Left ventricle myocardium inferior (tissue), 1 donor: ENCODE measurements around the gene NFASC. TPM values are rescaled to one million over a fixed set of nuclear protein-coding genes. Genes with fewer than 3 reads are reported as not detected.

Experiments
- DNase-seq: peaks from one replicate; pipeline ENCODE4 v3.0.0-alpha.2; 2020
- H3K27ac ChIP-seq: fragments of 200-600 bp; replicated peaks from 2 replicates; pipeline ENCODE4 v1.8.0; 2021
- H3K27me3 ChIP-seq: fragments of 200-600 bp; 2 replicates; pipeline ENCODE4 v1.8.0; 2021; ENCODE audit warnings: low read depth
- H3K36me3 ChIP-seq: fragments of 200-600 bp; 2 replicates; pipeline ENCODE4 v1.8.0; 2021
- H3K4me1 ChIP-seq: fragments of 200-600 bp; 2 replicates; pipeline ENCODE4 v1.8.0; 2021
- H3K4me3 ChIP-seq: fragments of 200-600 bp; 2 replicates; pipeline ENCODE4 v1.8.0; 2021; ENCODE audit warnings: mild to moderate bottlenecking, moderate library complexity
- H3K9me3 ChIP-seq: fragments of 200-600 bp; replicated peaks from 2 replicates; pipeline ENCODE4 v1.8.0; 2021
- intact Hi-C: fragments of 100-400 bp; cut with micrococcal nuclease; formaldehyde crosslinking; loops from one replicate; pipeline ENCODE4 v1.11.0; 2022
- total RNA-seq: library from RNA; stranded (reverse); fragmentation: NEBNext Ultra II Directional; extraction: Animal tissue kit (Norgen Biotek cat#: 25700); gene quantifications from one replicate; pipeline ENCODE4 v1.2.1, GENCODE V29; 2021
- TF ChIP-seq, protein P1 (sequence below): fragments of 200-600 bp; IDR thresholded peaks from 2 replicates; pipeline ENCODE4 v1.8.0; 2021; ENCODE audit warnings: antibody characterized with exemption, mild to moderate bottlenecking, borderline replicate concordance
- donor health status: DM: no; HTN: yes; CAD: no; lungs with severe emphysema.

NFASC gene
- total RNA-seq, 1 donor from 2014 or later = 8.2 TPM

DNA sequence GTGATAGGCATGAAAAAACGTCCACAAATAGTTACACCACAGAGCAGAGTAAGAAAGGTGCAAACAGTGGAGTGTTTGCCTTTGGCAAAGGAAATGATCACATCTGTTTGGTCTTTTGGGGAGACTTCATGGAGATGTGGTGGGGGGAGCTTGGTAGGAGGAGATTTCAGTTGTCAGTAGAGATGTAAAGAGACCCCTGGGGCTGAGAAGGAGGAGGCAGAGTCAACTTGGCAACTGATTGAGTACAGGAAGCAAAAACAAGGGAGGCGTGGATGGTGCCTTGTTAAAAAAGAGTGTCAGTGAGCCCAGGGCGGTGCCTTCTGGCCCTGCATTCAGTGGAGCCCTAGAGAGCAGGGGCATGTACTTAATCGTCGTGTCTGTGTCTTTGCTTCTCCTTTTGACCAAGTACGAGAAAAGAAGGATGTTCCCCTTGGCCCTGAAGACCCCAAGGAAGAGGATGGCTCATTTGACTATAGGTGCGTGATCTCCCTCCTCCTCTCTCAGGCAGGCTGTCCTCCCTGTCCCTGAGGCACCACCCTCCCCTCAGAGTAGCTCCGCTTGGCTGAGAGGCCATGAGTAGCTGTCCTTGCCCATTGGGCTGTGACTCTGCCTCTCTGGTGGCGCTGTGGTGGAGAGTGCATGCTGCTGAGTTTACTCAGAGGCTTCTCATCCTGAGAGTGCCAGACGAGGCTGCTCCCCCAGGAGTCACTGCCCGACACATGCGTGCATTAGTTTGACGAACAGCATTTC lies 141.9 kb downstream of the NFASC start:
- Histone ChIP-seq H3K9me3 (no peaks in the 10 kb centered on the region), H3K36me3 (no peaks in the 10 kb centered on the region), H3K27ac (no peak overlapping the region), H3K27me3 (peaks cover 15% of the 10 kb centered on the region), H3K4me3 (no peak overlapping the region), H3K4me1 (peaks cover 12% of the 10 kb centered on the region)
- intact Hi-C loops = no loop called here
- DNase-seq = no peak
- TF ChIP-seq, protein P1, sequence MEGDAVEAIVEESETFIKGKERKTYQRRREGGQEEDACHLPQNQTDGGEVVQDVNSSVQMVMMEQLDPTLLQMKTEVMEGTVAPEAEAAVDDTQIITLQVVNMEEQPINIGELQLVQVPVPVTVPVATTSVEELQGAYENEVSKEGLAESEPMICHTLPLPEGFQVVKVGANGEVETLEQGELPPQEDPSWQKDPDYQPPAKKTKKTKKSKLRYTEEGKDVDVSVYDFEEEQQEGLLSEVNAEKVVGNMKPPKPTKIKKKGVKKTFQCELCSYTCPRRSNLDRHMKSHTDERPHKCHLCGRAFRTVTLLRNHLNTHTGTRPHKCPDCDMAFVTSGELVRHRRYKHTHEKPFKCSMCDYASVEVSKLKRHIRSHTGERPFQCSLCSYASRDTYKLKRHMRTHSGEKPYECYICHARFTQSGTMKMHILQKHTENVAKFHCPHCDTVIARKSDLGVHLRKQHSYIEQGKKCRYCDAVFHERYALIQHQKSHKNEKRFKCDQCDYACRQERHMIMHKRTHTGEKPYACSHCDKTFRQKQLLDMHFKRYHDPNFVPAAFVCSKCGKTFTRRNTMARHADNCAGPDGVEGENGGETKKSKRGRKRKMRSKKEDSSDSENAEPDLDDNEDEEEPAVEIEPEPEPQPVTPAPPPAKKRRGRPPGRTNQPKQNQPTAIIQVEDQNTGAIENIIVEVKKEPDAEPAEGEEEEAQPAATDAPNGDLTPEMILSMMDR = no peak

DNA sequence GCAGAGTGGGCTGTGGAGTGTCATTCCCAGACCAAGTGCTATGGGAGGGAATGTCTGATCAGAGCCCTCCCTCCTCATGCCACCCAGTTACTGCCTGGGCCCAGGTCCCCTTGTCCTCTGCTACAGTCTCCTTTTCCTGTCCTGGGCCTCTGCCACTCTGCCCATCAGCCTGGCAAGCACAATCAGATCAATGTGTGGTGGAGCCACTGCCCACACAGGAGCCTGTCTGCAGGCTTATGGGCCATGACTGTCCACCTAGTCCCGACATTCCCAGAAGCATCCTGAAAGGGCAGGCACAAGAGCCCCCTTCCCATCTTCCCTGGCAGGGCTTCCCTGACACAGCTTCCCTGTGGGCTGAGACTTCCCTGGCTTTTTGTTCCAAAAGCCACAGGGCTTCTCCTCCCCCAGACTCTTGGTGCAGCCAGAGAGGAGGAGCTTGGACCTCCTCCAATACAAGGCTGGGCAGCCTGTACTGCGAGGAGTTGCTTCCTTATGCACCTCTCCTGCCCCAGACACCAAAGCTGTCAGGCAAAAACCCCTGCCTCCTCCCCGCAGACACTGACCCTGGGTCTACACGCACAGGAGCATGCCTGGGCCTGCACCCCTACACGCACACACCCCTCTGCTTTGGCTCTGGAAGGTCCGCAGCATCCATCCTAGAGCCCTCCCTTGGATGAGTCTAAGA lies 143.2 kb downstream of the NFASC start:
- peak; percentile 35 for DNase-seq
- intact Hi-C loops = no loop called here
- Histone ChIP-seq H3K4me1 (peaks cover 12% of the 10 kb centered on the region), H3K27me3 (peaks cover 25% of the 10 kb centered on the region), H3K4me3 (no peak overlapping the region), H3K27ac (no peak overlapping the region), H3K9me3 (no peaks in the 10 kb centered on the region), H3K36me3 (no peaks in the 10 kb centered on the region)
- TF ChIP-seq, protein P1 = no peak

- Histone ChIP-seq H3K36me3 (no peaks in the 10 kb centered on the region), H3K4me3 (no peak overlapping the region), H3K4me1 (peaks cover 12% of the 10 kb centered on the region), H3K9me3 (no peaks in the 10 kb centered on the region), H3K27me3 (peaks cover 35% of the 10 kb centered on the region), H3K27ac (no peak overlapping the region)
- no peak for DNase-seq
- intact Hi-C loops = no loop called here
- TF ChIP-seq, protein P1 = no peak
These were observed 144.1 kb downstream of the NFASC start for GRCh38 chr1:205014783-205015182.

GRCh38 chr1:205015241-205015640 lies 144.6 kb downstream of the NFASC start:
- peaks cover 12% of the 10 kb centered on the region for H3K4me1 ChIP-seq
- intact Hi-C loops = no loop called here
- DNase-seq = no peak
- TF ChIP-seq, protein P1 = no peak
- H3K9me3 ChIP-seq = no peaks in the 10 kb centered on the region
- H3K4me3 ChIP-seq = no peak overlapping the region
- no peak overlapping the region for H3K27ac ChIP-seq
- H3K36me3 ChIP-seq = no peaks in the 10 kb centered on the region
- peaks cover 39% of the 10 kb centered on the region for H3K27me3 ChIP-seq

GRCh38 chr1:205016075-205016474 lies 145.4 kb downstream of the NFASC start:
- TF ChIP-seq, protein P1 = no peak
- DNase-seq = no peak
- Histone ChIP-seq H3K27me3 (peaks cover 48% of the 10 kb centered on the region), H3K4me1 (peaks cover 12% of the 10 kb centered on the region), H3K27ac (no peak overlapping the region), H3K36me3 (no peaks in the 10 kb centered on the region), H3K9me3 (no peaks in the 10 kb centered on the region), H3K4me3 (no peak overlapping the region)
- intact Hi-C loops = no loop called here
